Kidney (tissue), 14 donors: Measurements from ENCODE around the gene MCF2L. TPM values are rescaled to one million over a fixed set of nuclear protein-coding genes. Genes with fewer than 3 reads are reported as not detected.
"Not testable (repeated sequence)": the region's sequence is repeated elsewhere in the genome, so short reads cannot be mapped to it uniquely, and the experiment has no call there.

Source experiments
- DNase-seq, 5 donors: peaks; one replicate each; pipeline ENCODE4 v3.0.0-alpha.2; 2013 to 2020
- FAIRE-seq: peaks from 2 replicates; lab custom pipeline; 2012; peaks lifted over from hg19 to GRCh38; lab: Jason Lieb, UNC
- H3K27ac ChIP-seq, 2 donors: one replicate each; pipeline ENCODE4 v1.7.0; 2013; ENCODE audit warnings: low read depth in 2 of 2, low read length in 2 of 2, inconsistent platforms in 1 of 2
- H3K27me3 ChIP-seq: one replicate; pipeline ENCODE4 v1.7.1; 2013; ENCODE audit warnings: low read length, inconsistent platforms; ENCODE audit not compliant: control insufficient read depth, insufficient read depth
- H3K36me3 ChIP-seq, 3 donors: one replicate each; pipeline versions ENCODE4 v1.7.0 to v1.7.1; 2013; ENCODE audit warnings: low read length in 3 of 3, control low read depth in 1 of 3, inconsistent platforms in 1 of 3; ENCODE audit not compliant: insufficient read depth in 3 of 3, control insufficient read depth in 2 of 3
- H3K4me1 ChIP-seq, 3 donors: one replicate each; pipeline versions ENCODE4 v1.7.0 to v1.7.1; 2013; ENCODE audit warnings: low read length in 3 of 3, inconsistent platforms in 1 of 3, low read depth in 1 of 3; ENCODE audit not compliant: control insufficient read depth in 2 of 3, insufficient read depth in 2 of 3
- H3K4me3 ChIP-seq, 3 donors: one replicate each; pipeline versions ENCODE4 v1.7.0 to v1.8.1; 2013; ENCODE audit warnings: low read length in 3 of 3, control low read depth in 1 of 3, inconsistent platforms in 1 of 3
- H3K9ac ChIP-seq, 3 donors: one replicate each; pipeline versions ENCODE4 v1.7.0 to v1.7.1; 2013; ENCODE audit warnings: low read length in 3 of 3, control low read depth in 1 of 3, inconsistent platforms in 1 of 3
- H3K9me3 ChIP-seq, 3 donors: one replicate each; pipeline versions ENCODE4 v1.7.0 to v1.7.1; 2013; ENCODE audit warnings: low read length in 3 of 3, control low read depth in 1 of 3, inconsistent platforms in 1 of 3; ENCODE audit not compliant: control insufficient read depth in 2 of 3, insufficient read depth in 1 of 3
- intact Hi-C: fragments of 100-400 bp; cut with DNase I; formaldehyde crosslinking; loops from one replicate; pipeline ENCODE4 v1.11.1; 2022
- polyA plus RNA-seq: library from polyadenylated mRNA; stranded (reverse); fragments of 350-450 nt; fragmentation: Illumina TruSeq; extraction: RNeasy Lipid Tissue Mini Kit (QIAGEN cat#74804); gene quantifications from one replicate; pipeline ENCODE4 v1.2.3, GENCODE V29; 2014; ENCODE audit warnings: low read depth, low replicate concordance; ENCODE audit not compliant: insufficient read depth
- total RNA-seq: library from RNA; stranded (reverse); fragmentation: NEBNext Ultra II Directional; extraction: Animal tissue kit (Norgen Biotek cat#: 25700); gene quantifications from one replicate; pipeline ENCODE4 v1.2.1, GENCODE V29; 2021
- TF ChIP-seq, protein P1 (sequence below): IDR thresholded peaks from 3 replicates; pipeline ENCODE4 v1.5.1; 2012; ENCODE audit warnings: mild to moderate bottlenecking, moderate library complexity, borderline replicate concordance; ENCODE audit not compliant: insufficient read depth; ENCODE audit errors: extremely low read depth
- donor health status: control.
- donor health status: control.
- donor health status: control.
- donor health status: control.
- donor health status: control.
- donor health status: DM: yes; HTN: yes; CAD: no.
- donor health status: Normal renal cell carcinoma (clear cell type).

Gene MCF2L
- total and polyA plus RNA-seq, 2 donors from 2014 or later, result 12.1 to 61.9 TPM

DNA sequence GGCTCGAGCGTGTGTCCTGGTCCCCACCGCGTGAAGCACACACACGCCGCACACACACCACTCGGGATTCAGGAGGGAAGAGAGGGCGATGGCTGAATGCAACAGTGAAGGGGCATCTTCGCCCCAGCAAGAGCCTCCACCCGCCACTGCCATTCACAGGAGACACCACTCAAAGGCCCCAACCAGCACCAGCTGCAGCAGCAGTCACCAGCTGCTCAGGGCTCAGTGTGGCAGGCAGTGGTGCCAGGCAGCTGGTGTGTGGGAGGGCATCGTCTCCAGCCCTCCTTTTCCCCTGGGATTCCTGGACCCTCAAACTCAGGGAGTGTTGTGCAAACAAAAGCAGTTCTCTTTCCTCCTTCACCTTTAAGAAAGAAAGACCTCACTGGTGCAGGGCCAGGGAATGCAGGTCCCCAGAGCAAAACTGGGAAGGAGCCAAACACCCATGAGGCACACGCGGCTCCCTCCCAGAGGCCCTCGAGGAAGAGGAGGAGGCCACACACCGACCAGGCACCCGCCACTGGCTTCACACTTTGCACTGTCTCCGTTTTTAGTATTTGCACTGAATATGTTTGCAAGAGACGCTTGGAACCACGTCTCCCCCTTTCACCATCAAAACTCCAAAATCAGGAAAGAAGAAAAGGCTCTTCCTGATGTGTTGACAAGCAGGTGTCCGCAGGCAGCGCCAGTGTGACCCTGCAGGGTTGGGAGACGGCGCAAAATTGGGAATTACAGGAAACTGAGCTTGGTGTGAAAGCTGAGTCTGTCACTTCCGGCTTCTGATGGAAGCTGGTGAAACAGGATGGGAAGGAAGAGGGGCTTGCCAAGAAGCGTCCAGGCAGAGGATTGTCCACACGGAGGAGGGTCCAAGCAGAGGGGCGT is 110.1 kb downstream of the MCF2L start:
- intact Hi-C loops, result no loop called here
- DNase-seq, result peak in 4 of 5 donors; percentile 31 to 65 (median 50)

DNA sequence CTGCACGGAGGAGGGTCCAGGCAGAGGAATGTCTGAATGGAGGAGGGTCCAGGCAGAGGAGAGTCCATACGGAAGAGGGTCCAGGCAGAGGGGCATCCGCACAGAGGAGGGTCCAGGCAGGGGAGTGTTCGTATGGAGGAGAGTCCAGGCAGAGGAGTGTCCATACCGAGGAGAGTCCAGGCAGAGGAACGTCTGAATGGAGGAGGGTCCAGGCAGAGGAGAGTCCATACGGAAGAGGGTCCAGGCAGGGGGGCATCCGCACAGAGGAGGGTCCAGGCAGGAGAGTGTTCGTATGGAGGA is 110.7 kb downstream of the MCF2L start:
- H3K9ac ChIP-seq, intact Hi-C loops, H3K36me3 ChIP-seq, H3K27ac ChIP-seq, FAIRE-seq, H3K4me3 ChIP-seq, H3K27me3 ChIP-seq, H3K4me1 ChIP-seq, H3K9me3 ChIP-seq: not testable (repeated sequence)
- peak in 1 of 5 donors; percentile 44 for DNase-seq

More for the DNA sequence above, 110.1 kb downstream of the MCF2L start:
- no peak overlapping the region for H3K27ac ChIP-seq
- H3K27me3 ChIP-seq, result no peaks in the 10 kb centered on the region
- no peak overlapping the region for H3K4me3 ChIP-seq
- H3K4me1 ChIP-seq, result peaks cover 0 to 2% (median 0%) of the 10 kb centered on the region in 3 donors
- peaks cover 0 to 8% (median 5%) of the 10 kb centered on the region in 3 donors for H3K36me3 ChIP-seq
- TF ChIP-seq, protein P1, sequence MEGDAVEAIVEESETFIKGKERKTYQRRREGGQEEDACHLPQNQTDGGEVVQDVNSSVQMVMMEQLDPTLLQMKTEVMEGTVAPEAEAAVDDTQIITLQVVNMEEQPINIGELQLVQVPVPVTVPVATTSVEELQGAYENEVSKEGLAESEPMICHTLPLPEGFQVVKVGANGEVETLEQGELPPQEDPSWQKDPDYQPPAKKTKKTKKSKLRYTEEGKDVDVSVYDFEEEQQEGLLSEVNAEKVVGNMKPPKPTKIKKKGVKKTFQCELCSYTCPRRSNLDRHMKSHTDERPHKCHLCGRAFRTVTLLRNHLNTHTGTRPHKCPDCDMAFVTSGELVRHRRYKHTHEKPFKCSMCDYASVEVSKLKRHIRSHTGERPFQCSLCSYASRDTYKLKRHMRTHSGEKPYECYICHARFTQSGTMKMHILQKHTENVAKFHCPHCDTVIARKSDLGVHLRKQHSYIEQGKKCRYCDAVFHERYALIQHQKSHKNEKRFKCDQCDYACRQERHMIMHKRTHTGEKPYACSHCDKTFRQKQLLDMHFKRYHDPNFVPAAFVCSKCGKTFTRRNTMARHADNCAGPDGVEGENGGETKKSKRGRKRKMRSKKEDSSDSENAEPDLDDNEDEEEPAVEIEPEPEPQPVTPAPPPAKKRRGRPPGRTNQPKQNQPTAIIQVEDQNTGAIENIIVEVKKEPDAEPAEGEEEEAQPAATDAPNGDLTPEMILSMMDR, result no peak
- H3K9me3 ChIP-seq, result no peaks in the 10 kb centered on the region
- FAIRE-seq, result no peak
- no peak overlapping the region for H3K9ac ChIP-seq

DNA sequence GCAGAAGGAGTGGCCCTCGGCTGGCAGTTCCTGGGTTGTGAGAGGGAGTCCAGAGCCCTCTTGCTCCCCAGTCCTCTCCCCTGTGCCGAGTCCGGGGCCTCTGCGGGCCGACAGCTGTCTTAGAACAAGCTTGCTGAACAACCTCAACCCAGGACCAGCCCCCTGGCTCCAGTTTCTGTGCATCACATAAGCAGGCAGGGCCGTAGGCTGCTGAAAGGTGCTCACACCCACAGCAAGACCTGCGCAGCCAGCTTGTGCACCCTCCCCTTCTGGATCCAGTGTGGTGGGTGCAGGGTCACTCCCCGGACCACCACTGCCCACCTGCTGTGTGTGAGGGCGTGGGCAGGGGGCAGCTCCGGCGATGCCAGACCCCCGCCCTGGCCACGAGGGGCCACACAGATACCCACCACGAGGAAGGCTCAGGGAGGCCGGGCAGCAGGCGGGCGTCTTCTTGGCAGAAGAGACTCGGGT is 111.4 kb downstream of the MCF2L start:
- TF ChIP-seq, protein P1, result no peak
- no peaks in the 10 kb centered on the region for H3K9me3 ChIP-seq
- H3K36me3 ChIP-seq, result peaks cover 0 to 10% (median 5%) of the 10 kb centered on the region in 3 donors
- no peak overlapping the region for H3K27ac ChIP-seq
- H3K4me1 ChIP-seq, result peaks cover 0 to 2% (median 0%) of the 10 kb centered on the region in 3 donors
- no peak overlapping the region for H3K4me3 ChIP-seq
- H3K27me3 ChIP-seq, result no peaks in the 10 kb centered on the region
- intact Hi-C loops, result no loop called here
- FAIRE-seq (no peak), DNase-seq (peak in 1 of 5 donors; percentile 70)
- no peak overlapping the region for H3K9ac ChIP-seq

DNA sequence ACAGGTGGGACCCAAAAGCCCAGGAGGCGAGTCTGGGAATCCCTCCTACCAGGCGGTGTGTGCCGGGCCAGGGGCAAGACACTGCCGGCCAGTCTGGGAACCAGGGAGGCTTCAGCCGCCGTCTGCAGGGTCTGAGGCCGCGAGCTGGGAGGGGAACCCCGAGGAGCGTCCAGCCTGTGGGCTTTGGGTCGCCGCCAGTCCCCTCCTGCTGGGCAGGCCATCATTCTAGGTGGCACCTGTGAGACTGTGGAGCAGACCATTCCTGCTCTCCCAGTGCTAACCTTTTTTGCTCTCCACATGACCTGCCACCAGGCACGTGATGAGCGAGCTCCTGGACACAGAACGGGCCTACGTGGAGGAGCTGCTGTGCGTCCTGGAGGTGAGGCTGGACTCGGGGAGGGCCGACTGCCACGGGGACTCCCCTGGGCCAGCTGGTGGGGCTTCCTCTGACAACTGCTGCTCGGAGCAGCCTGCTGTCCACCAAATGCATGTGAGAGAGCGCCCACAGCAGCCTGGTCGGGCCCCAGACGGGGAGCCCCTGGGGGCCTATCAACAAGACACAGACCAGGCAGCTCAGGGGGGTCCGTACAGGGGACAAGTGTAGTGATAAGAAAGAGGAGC is 112.0 kb downstream of the MCF2L start:
- intact Hi-C loops, result no loop called here
- no peak overlapping the region for H3K4me3 ChIP-seq
- H3K9ac ChIP-seq, result no peak overlapping the region
- peaks cover 0 to 8% (median 5%) of the 10 kb centered on the region in 3 donors for H3K36me3 ChIP-seq
- TF ChIP-seq, protein P1, result no peak
- no peaks in the 10 kb centered on the region for H3K27me3 ChIP-seq
- DNase-seq (peak in 1 of 5 donors; percentile 61), FAIRE-seq (no peak)
- H3K4me1 ChIP-seq, result peaks cover 0 to 2% (median 0%) of the 10 kb centered on the region in 3 donors
- H3K27ac ChIP-seq, result no peak overlapping the region
- H3K9me3 ChIP-seq, result no peaks in the 10 kb centered on the region
